Kidney (tissue), 14 donors: ENCODE results near the gene GSK3A. TPM values are rescaled to one million over a fixed set of nuclear protein-coding genes. Genes with fewer than 3 reads are reported as not detected.
"Not testable (repeated sequence)": the region's sequence is repeated elsewhere in the genome, so short reads cannot be mapped to it uniquely, and the experiment has no call there.

Experiments
- DNase-seq, 5 donors: peaks; one replicate each; pipeline ENCODE4 v3.0.0-alpha.2; 2013 to 2020
- FAIRE-seq: peaks from 2 replicates; lab custom pipeline; 2012; peaks lifted over from hg19 to GRCh38; lab: Jason Lieb, UNC
- H3K27ac ChIP-seq, 2 donors: one replicate each; pipeline ENCODE4 v1.7.0; 2013; ENCODE audit warnings: low read depth in 2 of 2, low read length in 2 of 2, inconsistent platforms in 1 of 2
- H3K27me3 ChIP-seq: one replicate; pipeline ENCODE4 v1.7.1; 2013; ENCODE audit warnings: low read length, inconsistent platforms; ENCODE audit not compliant: control insufficient read depth, insufficient read depth
- H3K36me3 ChIP-seq, 3 donors: one replicate each; pipeline versions ENCODE4 v1.7.0 to v1.7.1; 2013; ENCODE audit warnings: low read length in 3 of 3, control low read depth in 1 of 3, inconsistent platforms in 1 of 3; ENCODE audit not compliant: insufficient read depth in 3 of 3, control insufficient read depth in 2 of 3
- H3K4me1 ChIP-seq, 3 donors: one replicate each; pipeline versions ENCODE4 v1.7.0 to v1.7.1; 2013; ENCODE audit warnings: low read length in 3 of 3, inconsistent platforms in 1 of 3, low read depth in 1 of 3; ENCODE audit not compliant: control insufficient read depth in 2 of 3, insufficient read depth in 2 of 3
- H3K4me3 ChIP-seq, 3 donors: one replicate each; pipeline versions ENCODE4 v1.7.0 to v1.8.1; 2013; ENCODE audit warnings: low read length in 3 of 3, control low read depth in 1 of 3, inconsistent platforms in 1 of 3
- H3K9ac ChIP-seq, 3 donors: one replicate each; pipeline versions ENCODE4 v1.7.0 to v1.7.1; 2013; ENCODE audit warnings: low read length in 3 of 3, control low read depth in 1 of 3, inconsistent platforms in 1 of 3
- H3K9me3 ChIP-seq, 3 donors: one replicate each; pipeline versions ENCODE4 v1.7.0 to v1.7.1; 2013; ENCODE audit warnings: low read length in 3 of 3, control low read depth in 1 of 3, inconsistent platforms in 1 of 3; ENCODE audit not compliant: control insufficient read depth in 2 of 3, insufficient read depth in 1 of 3
- intact Hi-C: fragments of 100-400 bp; cut with DNase I; formaldehyde crosslinking; loops from one replicate; pipeline ENCODE4 v1.11.1; 2022
- polyA plus RNA-seq: library from polyadenylated mRNA; stranded (reverse); fragments of 350-450 nt; fragmentation: Illumina TruSeq; extraction: RNeasy Lipid Tissue Mini Kit (QIAGEN cat#74804); gene quantifications from one replicate; pipeline ENCODE4 v1.2.3, GENCODE V29; 2014; ENCODE audit warnings: low read depth, low replicate concordance; ENCODE audit not compliant: insufficient read depth
- total RNA-seq: library from RNA; stranded (reverse); fragmentation: NEBNext Ultra II Directional; extraction: Animal tissue kit (Norgen Biotek cat#: 25700); gene quantifications from one replicate; pipeline ENCODE4 v1.2.1, GENCODE V29; 2021
- TF ChIP-seq, protein P1 (sequence below): IDR thresholded peaks from 3 replicates; pipeline ENCODE4 v1.5.1; 2012; ENCODE audit warnings: mild to moderate bottlenecking, moderate library complexity, borderline replicate concordance; ENCODE audit not compliant: insufficient read depth; ENCODE audit errors: extremely low read depth
- donor health status: control.
- donor health status: control.
- donor health status: control.
- donor health status: control.
- donor health status: control.
- donor health status: DM: yes; HTN: yes; CAD: no.
- donor health status: Normal renal cell carcinoma (clear cell type).

Gene GSK3A
- total and polyA plus RNA-seq, 2 donors from 2014 or later: 39.2 to 57.3 TPM

DNA sequence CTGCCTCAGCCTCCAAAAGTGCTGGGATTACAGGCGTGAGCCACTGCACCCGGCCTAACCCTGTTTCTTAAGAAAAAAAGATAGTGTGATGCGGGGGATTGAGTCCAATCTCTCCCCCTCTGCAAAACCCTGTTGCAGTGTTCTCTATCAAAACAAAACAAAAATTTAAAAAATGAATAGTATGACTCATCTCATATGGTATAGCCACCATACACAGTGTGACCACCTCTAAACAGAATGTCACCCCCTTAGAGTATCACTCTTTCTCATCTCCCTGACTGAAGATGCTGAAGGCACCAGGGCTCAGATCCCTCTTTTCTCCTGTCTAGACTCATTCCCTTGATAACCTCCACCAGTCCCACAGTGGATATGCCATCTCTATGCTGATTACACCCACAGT is 19.4 kb upstream of the GSK3A start:
- Histone ChIP-seq H3K27me3 (no peaks in the 10 kb centered on the region), H3K4me3 (no peak overlapping the region), H3K9ac (no peak overlapping the region), H3K4me1 (no peaks in the 10 kb centered on the region), H3K27ac (no peak overlapping the region), H3K36me3 (no peaks in the 10 kb centered on the region), H3K9me3 (no peaks in the 10 kb centered on the region)
- FAIRE-seq (no peak), DNase-seq (no peak)
- intact Hi-C loops: no loop called here
- TF ChIP-seq, protein P1, sequence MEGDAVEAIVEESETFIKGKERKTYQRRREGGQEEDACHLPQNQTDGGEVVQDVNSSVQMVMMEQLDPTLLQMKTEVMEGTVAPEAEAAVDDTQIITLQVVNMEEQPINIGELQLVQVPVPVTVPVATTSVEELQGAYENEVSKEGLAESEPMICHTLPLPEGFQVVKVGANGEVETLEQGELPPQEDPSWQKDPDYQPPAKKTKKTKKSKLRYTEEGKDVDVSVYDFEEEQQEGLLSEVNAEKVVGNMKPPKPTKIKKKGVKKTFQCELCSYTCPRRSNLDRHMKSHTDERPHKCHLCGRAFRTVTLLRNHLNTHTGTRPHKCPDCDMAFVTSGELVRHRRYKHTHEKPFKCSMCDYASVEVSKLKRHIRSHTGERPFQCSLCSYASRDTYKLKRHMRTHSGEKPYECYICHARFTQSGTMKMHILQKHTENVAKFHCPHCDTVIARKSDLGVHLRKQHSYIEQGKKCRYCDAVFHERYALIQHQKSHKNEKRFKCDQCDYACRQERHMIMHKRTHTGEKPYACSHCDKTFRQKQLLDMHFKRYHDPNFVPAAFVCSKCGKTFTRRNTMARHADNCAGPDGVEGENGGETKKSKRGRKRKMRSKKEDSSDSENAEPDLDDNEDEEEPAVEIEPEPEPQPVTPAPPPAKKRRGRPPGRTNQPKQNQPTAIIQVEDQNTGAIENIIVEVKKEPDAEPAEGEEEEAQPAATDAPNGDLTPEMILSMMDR: no peak

DNA sequence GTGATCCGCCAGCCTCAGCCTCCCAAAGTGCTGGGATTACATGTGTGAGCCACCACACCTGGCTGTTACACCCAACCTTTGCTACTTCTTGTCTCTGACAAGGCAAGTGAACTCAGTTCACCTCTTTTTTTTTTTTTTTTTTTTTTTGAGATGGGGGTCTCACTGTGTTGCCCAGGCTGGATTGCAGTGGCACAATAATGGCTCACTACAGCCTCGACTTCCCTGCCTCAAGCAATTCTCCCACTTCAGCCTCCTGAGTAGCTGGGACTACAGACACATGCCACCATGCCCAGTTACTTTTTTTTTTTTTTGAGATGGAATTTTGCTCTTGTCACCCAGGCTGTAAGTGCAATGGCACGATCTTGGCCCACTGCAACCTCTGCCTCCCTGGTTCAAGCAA is 15.4 kb upstream of the GSK3A start:
- H3K9me3 ChIP-seq, H3K27ac ChIP-seq, H3K9ac ChIP-seq, intact Hi-C loops, H3K4me1 ChIP-seq, H3K27me3 ChIP-seq, FAIRE-seq, H3K4me3 ChIP-seq, DNase-seq, H3K36me3 ChIP-seq: not testable (repeated sequence)

DNA sequence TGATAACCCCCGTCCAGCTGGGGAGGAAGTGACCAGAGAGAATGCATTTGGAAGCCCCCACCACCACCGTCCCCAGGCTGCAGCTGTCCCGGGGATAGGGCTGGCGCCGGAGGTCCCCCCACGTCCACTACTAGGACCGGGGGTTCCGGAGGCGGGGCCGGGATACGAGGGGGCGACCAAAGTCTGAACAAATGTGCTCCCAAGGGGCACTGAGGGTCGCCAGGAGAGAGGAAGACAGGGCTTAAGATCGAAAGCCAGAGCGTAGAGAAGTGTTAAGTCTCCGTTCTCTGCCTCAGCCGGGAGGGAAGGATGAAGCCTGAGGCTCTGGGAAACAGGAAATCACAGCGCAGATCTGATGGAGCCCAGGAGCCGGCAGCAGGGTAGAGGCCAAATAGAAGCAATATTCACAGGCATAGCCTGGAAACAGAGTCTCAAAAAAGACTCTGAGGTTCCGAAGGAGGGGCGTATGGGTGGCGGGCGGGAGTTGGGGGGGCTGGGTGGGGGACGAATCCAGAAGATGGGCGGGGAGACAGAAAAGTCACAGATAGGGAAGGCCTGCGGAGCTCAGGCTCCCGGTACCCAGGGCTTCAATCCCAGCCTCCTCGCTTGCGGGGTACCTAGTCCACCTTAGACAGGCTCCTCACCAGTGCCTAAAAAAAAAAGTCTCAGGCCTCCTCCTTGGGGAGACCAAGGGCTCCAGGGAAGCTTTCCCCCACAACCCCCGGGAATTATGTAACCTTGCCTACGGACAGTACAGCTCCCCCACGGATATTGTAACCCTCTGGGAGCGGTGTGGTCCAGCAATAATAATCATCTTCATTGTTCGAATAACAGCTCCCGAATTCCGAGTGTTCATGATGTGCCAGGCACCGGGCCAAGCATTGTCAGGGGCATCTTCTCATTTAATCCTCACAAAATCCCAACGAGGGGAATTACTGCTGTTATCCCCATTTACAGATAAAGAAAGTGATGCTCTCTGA is 13.7 kb upstream of the GSK3A start:
- no peak for FAIRE-seq

More for the DNA sequence above, 13.7 kb upstream of the GSK3A start:
- peak; percentile 59 to 88 (median 85) for DNase-seq
- Histone ChIP-seq H3K9me3 (no peaks in the 10 kb centered on the region), H3K27me3 (no peaks in the 10 kb centered on the region), H3K9ac (peak overlapping the region in 2 of 3 donors; percentile 29 to 91), H3K27ac (peak overlapping the region; percentile 88 to 95), H3K36me3 (no peaks in the 10 kb centered on the region), H3K4me1 (peaks cover 0 to 13% (median 12%) of the 10 kb centered on the region in 3 donors), H3K4me3 (peak overlapping the region; percentile 40 to 74 (median 65))
- TF ChIP-seq, protein P1: no peak
- intact Hi-C loops: no loop called here
